SU-DHL-6 (cell line): ENCODE measurements around the gene EYS.

Source experiments
- CTCF ChIP-seq: fragments of 200-600 bp; sonication (generic); IDR thresholded peaks from one replicate; pipeline ENCODE4 v1.5.1; 2017; ENCODE audit warnings: antibody characterized with exemption, mild to moderate bottlenecking, low read length, moderate library complexity; ENCODE audit not compliant: insufficient read depth, poor library complexity, severe bottlenecking
- EZH2phosphoT487 ChIP-seq: fragments of 200-600 bp; sonication (generic), shearing (Covaris generic); conservative IDR thresholded peaks from 2 replicates; pipeline ENCODE4 v1.6.1; 2018; ENCODE audit warnings: mild to moderate bottlenecking, antibody characterized with exemption, low read length, moderate library complexity, mixed read lengths

- no peak for TF ChIP-seq CTCF
- no peak for TF ChIP-seq EZH2phosphoT487
These were observed 1933.8 kb downstream of the EYS start for GRCh38 chr6:63773200-63773599.
